Measurements from ENCODE around the gene PLCL2. TPM values are rescaled to one million over a fixed set of nuclear protein-coding genes. Genes with fewer than 3 reads are reported as not detected.

The PLCL2 gene
- total RNA-seq, 1 experiment from 2014 or later, result not detected

DNA sequence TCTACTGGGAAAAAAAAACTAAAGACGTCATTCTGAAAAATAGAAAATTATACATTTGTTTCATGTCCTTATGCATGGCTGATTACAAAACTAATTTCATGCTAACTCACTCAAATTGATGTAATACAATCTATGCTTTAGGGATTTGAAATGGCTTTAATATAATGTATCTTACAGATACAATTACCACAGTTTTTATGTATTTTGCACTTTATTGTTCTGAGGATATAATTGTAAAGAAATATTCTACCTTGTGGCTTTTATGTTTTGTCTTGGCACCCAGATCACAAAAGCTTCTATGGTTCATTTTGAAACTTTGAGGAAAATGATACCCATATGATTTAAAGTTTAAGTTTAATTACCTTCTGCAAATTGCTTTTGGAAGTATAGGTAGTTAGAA, 122.5 kb downstream of the PLCL2 start:
- no peak for DNase-seq (ENCODE audit: low read depth)

DNA sequence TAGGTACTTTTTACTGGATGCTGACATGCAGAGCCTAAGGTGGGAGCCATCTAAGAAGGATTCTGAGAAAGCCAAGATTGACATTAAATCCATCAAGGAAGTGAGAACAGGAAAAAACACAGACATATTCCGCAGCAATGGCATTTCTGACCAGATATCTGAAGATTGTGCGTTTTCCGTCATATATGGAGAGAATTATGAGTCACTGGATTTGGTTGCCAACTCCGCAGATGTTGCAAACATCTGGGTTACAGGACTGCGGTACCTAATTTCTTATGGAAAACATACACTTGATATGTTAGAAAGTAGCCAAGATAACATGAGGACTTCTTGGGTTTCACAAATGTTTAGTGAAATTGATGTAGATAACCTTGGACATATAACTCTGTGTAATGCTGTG, 125.1 kb downstream of the PLCL2 start:
- DNase-seq (ENCODE audit: low read depth), result no peak

GRCh38 chr3:17011728-17012338, 127.1 kb downstream of the PLCL2 start:
- no peak for DNase-seq (ENCODE audit: low read depth)

GRCh38 chr3:17013050-17013449, 128.3 kb downstream of the PLCL2 start:
- DNase-seq (ENCODE audit: low read depth), result no peak

GRCh38 chr3:17013571-17013970, 128.8 kb downstream of the PLCL2 start:
- DNase-seq (ENCODE audit: low read depth), result no peak

DNA sequence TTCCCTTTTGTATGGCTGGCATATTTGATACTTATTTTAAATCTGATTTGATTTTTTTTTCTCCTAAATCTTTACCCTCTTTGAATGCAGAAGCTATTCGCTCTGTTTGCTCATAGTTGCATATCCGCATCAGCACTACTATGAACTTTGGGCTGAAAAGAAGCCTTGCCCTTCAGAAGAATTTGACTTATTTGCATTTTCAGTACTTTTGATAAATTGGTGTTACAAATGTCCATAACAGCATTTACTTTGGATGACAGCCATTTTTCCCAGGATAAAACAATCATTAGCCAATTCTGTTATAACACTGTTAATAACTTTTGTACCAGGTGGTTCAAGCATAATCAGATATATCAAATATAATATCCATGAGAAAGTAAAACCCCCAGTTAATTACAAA, 129.5 kb downstream of the PLCL2 start:
- DNase-seq (ENCODE audit: low read depth), result no peak

DNA sequence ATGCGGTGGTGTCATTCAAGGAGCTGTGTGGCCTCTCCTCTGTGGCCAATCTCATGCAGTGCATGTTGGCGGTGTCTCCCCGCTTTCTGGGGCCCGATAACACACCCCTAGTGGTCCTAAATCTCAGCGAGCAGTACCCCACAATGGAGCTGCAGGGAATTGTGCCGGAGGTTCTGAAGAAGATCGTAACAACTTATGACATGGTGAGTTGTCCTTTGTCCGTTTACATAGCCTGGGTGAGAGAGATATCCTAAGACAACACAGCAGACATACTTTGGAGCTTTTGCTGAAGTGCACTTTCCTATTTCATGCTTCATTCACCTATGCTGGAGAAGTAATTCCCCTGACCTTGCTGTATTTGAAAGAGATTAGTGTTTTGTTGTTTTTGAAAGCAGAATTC, 130.0 kb downstream of the PLCL2 start:
- no peak for DNase-seq (ENCODE audit: low read depth)

- DNase-seq (ENCODE audit: low read depth), result no peak
These were observed 136.9 kb downstream of the PLCL2 start for GRCh38 chr3:17021614-17022013.

GRCh38 chr3:17023006-17023664, 138.4 kb downstream of the PLCL2 start:
- no peak for DNase-seq (ENCODE audit: low read depth)

DNA sequence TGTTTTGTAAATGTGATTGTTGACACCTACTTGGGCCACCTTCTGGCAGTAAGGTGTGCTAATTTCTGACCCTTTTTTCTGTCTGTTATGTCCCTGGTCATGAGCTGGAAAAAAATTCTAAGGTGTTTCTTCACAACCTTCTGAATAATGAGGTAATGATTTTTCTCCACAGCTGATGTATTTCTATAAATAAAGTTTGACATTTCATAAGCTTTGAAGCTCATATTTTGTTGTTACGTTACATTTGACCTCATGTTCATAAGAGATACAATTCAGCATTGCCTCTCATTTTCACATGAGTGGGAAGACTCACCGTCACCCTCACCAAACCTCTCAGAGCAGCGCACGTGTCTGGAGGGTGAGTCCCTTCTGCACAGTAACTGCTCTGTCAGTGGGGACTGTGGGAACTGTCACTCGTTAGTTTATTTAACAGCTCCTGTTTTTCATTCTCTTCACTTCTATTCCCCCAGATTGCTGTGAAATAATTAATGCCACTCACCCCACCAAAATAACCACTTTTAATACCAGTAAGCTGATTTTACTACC, 140.9 kb downstream of the PLCL2 start:
- DNase-seq (ENCODE audit: low read depth), result no peak

- no peak for DNase-seq (ENCODE audit: low read depth)
These were observed 142.6 kb downstream of the PLCL2 start for GRCh38 chr3:17027318-17027717.

GRCh38 chr3:17028363-17028762, 143.6 kb downstream of the PLCL2 start:
- DNase-seq (ENCODE audit: low read depth), result no peak

DNA sequence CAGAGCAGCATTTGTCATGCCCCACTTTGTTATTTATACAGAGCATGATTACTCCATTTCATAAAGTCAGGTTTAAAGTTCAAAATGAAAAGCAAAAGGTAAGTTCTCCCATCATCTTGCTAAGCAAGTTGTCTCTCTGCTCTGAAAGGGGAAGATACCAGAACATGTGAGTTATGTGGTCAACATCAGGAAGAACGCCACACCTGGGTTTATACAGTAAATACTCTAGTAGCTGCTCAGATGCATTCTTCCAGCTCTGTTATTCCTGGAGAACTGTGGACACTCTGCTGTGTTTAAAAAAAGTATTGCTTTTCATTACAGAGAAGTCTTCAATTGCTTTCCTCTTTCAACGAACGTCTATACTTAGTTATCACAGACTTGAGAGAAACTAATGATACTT, 145.7 kb downstream of the PLCL2 start:
- no peak for DNase-seq (ENCODE audit: low read depth)

DNA sequence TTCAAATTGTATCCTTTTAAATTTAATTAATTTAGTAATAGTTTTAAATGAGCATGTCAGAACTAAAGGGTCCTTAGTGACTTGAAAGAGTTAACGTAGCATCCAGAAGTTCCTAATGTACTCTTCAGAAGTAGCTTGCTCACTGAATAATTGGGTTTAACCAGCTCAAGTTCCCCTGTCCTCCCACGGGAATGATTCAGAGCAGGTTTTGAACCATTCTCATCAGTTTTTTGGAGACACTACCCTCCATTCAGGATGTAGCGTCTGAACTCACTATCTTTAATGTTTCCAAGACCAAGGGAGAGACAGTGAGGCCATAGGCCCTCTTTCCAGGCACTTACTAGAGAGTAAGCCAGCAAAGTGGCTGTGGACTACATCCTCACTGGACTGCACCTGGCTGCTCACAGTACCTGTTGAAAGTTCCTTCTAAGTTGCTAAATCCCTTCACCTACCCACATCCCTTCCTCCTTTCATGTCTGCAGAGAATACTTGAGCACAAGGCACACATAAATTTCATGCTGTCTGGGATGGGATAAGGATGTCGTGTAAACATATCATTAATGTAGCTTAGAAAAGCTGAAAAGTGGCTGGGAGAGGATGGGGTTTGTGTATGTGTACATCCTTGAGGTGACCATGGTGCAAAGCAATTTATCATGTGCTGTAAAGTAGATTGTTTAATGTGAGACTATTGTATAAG, 146.3 kb downstream of the PLCL2 start:
- DNase-seq (ENCODE audit: low read depth), result no peak

DNA sequence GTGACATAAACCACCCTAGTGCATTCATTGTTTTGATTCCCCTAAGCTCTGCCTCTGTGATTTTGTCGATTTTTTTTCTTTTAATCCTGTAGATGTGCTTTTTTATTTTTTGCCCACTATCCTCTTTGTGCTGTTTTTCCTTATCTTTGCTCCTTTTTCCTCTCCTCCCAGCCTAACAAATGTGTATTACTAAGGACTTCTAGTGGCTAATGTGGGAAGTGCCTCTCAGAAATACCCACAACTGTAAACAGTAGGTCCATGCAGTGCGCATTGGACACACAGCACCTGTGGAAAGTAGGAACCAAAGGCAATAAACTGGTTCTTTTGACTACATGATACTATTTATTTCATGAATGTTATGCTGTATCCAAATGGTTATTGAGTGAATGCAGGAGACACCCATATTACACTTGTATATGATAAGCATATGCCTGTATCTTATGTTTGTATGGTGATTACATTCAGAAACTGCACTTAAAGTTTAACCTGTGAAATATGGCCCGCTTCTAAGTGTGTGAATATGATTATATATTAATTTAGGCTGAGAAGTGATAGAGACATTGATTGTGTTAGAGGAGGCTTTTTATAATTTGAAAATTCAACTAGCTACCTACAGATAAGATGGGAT, 147.8 kb downstream of the PLCL2 start:
- DNase-seq (ENCODE audit: low read depth), result peak; percentile 12

DNA sequence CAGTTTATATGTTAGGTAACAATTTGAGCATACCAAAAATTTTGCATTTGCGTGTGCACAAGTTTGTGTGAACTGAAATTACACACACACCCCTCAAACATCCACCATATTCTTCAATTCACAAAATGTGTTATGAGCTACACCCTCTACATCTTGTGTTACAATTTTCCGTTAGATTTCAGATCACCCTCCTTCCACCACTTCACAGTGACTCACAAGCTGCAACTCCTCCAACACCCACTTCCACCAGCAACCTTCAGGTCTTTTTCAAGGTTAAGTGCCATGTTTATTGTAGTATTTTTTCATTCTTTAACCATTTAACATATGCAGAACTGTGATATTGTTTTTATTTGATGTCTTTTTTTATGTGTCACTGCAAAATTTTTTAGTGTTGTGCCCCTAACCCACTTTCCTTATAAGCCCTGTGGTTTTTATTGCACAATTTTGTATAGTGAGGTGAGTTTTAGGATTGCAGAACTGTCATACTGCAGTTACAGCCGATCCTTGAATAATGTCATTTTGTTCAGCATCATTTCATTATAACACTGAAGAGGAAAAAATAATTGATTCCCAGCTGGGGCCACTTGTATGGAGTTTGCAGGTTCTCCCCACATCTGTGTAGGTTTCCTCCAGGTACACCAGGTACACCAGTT, 148.9 kb downstream of the PLCL2 start:
- no peak for DNase-seq (ENCODE audit: low read depth)

GRCh38 chr3:17035033-17035432, 150.3 kb downstream of the PLCL2 start:
- no peak for DNase-seq (ENCODE audit: low read depth)

DNA sequence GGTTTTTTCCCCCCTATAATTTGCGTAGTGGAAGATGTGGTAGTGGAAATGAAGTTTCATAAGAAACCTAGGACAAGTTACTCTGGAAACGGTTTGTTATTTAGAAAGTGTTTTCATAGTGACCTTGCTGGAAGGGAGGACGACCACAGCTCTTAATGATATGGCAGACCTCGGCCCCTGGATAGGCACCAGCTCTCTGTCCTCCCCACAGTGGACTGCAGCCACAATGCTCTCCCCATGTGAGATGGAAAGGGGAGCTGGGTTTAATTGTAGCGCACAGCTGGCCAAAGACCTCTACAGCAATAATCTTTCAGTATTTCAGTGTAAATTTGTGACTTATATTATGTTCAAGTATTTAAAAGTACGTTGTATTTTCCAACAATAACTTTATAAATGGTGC, 151.2 kb downstream of the PLCL2 start:
- no peak for DNase-seq (ENCODE audit: low read depth)

DNA sequence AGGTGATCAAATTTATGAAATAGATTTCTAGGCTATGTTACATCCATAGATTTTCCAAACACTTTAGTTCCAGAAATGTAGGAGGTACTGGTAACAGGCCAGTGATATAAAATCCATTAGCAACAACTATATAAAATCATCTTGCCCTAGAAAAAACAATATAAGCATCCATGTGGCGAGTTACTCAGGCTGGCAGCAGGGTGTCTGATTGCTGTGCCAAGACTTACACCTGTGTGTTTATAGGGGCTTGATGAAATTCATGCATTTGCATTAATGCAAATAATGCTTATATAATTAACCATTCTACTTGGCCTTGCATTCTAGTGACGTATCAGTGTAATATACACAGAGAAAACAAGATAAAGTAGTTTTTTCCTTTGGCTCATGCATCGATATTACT, 153.4 kb downstream of the PLCL2 start:
- no peak for DNase-seq (ENCODE audit: low read depth)

- no peak for DNase-seq (ENCODE audit: low read depth)
These were observed 154.3 kb downstream of the PLCL2 start for GRCh38 chr3:17038900-17039553.

DNA sequence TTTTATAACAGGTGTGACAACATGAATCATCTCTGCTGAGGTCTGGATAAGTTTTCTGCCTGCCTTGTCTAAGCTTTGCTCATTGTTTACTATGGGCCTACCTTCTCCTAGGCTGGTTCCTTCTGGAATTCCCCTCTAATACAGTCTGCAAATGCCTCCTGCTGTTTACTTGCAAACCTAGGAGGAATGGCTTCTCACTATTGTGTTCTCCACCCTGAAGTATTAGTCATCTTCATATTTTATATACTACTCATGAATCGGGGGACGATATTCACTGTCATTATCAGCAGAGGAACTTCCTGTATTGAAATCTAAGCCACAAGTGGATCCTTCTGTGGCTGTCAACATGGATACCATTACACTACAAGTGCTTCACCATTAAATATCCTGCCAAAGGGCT, 154.8 kb downstream of the PLCL2 start:
- peak; percentile 83 for DNase-seq (ENCODE audit: low read depth)
